ENCODE measurements around the gene PSME4.
"Not testable (repeated sequence)": the region's sequence is repeated elsewhere in the genome, so short reads cannot be mapped to it uniquely, and the experiment has no call there.

Gene PSME4

DNA sequence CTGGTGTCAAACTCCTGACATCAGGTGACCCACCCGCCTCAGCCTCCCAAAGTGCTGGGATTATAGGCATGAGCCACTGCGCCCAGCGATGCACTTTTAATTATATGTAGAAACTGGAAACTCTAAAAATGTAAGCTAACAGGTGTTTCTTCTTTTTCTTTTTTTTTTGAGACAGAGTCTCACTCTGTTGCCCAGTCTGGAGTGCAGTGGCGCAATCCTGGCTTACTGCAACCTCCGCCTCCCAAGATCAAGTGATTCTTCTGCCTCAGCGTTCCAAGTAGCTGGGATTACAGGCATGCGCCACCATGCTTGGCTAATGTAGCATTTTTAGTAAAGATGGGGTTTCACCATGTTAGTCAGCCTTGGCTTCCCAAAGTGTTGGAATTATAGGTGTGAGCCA lies 129.1 kb downstream of the PSME4 start:
- not testable (repeated sequence) for DNase-seq

DNA sequence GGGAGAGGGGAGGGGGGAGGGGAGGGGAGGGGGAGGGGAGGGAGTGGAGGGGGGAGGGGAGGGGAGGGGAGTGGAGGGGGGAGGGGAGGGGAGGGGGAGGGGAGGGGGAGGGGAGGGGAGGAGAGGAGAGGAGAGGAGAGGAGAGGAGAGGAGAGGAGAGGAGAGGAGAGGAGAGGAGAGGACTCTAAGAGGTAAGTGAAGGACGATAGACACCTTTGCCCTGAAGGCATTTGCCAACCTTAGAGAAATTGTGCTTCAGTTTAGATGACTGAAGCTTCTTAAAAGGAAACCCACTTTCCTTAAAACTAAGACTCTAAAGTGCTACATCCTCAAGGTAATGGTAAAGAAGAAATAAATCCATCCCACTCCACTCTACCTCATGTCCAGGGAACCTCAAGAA lies 130.2 kb downstream of the PSME4 start:
- no peak for DNase-seq

DNA sequence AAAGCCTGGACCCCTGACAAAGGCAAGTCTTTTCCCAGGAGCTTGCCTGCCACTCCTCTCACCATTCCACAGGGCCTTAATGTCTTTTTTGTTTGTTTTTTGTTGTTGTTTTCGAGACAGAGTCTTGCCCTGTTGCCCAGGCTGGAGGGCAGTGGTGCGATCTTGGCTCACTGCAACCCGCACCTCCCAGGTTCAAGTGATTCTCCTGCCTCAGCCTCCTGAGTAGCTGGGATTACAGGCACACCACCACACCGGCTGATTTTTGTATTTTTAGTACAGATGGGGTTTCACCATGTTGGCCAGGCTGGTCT lies 140.9 kb downstream of the PSME4 start:
- not testable (repeated sequence) for DNase-seq

DNA sequence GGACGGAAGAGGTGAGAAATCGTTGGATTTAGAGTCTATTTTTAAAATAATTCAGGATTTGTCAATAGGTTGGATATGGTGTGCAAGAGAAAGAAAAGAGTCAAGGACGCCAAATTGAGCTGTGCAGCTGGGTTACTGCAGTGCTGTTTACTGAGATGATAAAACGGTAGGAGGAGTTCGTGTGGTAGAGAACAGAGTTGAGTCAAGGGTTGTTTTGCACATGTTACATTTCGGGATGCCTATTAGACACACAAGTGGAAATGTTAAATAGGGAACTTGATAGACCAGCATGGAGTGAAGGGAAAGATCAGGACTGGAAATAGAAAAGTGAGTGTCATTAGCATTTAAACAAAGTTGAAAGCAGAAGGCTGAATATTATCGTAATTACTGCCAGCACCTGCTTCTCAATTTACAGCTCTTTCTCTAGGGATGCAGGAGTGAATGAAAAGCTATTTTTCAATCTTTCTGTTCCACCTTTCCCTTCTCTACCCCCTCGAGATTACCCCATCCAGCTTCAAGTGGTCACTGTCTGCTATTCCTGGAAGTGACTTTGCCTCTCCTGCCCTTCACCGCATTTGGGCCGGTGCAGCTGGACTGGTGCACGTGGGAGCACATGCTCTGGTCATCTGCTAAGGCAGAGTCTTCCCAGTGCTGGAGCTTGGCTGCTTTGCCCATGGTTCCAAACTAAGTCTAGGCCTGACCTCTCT lies 141.4 kb downstream of the PSME4 start:
- DNase-seq, result no peak

DNA sequence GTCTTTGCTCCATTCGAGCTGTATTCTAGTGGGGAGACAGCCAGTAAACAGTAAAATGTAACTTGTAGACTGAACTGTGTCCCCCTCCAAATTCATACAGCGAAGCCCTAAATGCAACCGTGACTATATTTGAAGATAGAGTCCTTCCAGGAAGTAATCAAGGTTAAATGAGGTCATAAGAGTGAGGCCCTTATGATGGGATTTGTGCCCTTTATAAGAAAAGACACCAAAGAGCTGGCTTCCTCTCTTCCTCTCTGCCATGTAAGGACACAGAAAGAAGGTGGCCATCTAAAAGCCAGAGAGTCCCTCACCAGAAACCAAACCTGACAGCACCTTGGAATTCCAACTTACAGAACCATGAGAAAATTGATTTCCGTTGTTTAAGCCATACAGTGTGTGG lies 142.5 kb downstream of the PSME4 start:
- no peak for DNase-seq

DNA sequence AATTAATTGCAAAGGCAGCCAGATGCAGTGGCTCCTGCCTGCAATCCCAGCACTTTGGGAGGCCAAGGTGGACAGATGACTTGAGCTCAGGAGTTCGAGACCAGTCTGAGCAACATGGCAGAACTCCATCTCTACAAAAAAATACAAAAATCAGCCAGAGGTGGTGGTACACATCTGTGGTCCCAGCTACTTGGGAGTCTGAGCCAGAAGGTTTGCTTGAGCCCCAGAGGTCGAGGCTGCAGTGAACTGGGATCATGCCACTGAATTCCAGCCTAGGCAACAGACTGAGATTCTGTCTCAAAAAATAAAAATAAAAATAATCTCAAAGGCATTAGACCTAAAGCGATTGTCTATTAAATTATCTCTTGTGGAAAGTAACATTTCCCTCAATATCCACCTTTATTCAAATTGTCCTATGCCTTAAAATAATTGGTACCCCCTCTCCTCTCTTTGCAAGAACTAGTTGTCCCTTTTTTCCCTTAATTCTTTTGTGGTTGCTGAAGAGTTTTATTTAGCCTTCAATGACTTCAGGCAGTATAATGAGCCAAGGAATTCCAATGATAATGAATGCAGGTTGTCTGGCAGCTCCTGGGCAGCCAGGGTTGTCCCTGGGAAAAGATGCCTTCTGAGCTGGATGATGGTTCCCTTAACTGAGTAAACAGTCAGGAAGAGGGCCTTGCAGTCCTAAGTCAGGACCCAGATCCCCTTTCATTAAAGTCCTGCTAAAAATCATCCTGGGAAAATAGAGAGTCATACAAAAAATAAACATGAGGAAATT lies 143.2 kb downstream of the PSME4 start:
- DNase-seq, result no peak

DNA sequence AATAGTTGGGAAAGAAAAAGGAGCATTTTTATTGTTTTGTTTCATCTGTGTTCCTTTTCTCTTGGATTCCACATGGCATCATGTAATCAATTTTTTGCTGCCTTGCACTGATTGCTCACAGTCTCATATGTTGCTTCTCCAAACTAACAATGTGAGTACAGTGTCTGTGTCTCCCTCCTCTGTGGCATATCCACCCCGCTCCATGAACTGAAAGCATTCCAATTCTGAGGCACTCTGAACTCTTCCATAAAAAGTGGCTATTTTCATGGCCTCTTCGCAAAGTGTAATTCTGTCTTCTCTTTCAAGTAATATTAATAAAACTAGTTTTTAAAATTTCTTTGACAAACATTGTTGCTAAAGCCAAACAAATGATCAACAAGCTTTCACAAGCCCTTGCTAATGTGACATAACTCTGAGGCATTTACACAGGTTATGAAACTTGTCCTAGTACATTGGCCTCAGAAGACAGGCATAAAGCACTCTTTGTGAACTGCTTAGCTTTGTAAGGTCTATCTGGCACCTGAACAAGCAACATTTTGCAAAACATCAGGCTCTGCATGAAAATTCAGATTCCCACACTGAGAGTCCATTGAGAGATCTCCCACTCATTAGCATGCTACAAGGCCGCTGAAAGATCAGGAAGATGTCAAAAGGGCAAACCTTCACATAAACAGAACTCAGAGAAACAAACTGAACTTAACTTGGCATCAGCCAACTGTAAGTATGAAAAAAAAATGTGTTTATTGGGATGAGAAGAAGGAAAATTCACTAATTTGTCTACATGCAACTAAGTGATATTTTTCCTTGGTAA lies 144.0 kb downstream of the PSME4 start:
- DNase-seq, result no peak

DNA sequence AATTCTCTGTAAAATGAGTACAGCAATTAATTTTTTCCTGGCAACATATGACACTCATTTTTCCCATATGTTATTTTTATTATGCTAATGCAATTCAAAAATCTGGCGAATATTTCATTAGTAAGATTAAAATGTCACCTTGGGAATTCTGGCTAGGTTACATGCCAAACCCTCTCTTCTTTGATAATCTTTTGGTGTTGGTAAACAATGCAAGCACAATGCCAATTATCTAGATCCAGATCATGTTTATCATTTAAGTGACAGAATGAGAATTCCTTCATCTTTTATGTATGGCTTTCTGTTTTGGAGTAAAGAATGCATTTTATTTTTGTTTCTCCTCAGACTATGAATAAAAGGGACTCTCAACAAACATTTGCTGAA lies 144.8 kb downstream of the PSME4 start:
- no peak for DNase-seq

DNA sequence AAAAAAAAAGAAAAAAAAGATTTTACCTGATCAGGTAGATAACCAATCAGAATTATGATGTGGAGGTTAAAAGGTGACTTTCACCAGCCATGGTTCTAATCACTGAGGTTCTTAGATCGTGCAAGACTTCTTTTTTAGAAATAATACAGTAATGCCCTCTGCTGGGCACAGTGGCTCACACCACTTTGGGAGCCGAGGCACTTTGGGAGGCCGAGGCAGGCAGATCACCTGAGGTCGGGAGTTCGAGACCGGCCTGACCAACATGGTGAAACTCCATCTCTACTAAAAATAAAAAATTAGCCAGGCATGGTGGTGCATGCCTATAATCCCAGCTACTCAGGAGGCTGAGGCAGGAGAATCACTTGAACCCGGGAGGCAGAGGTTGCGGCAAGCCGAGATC lies 147.2 kb downstream of the PSME4 start:
- not testable (repeated sequence) for DNase-seq

DNA sequence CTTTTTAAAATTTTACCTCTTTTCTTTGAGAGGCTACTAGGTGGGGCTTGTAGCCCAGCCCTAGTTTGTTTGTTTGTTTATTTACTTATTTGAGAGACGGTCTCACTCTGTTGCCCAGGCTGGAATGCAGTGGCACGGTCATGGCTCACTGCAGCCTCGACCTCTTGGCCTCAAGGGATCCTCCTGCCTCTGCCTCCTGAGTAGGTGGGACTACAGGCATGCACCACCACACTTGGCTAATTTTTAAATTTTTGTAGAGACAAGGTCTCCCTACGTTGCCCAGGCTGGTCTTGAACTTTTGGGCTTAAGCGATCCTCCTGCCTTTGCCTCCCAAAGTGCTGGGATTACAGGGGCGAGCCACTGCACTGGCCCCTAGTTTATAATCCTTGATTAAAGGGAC lies 149.0 kb downstream of the PSME4 start:
- no peak for DNase-seq

DNA sequence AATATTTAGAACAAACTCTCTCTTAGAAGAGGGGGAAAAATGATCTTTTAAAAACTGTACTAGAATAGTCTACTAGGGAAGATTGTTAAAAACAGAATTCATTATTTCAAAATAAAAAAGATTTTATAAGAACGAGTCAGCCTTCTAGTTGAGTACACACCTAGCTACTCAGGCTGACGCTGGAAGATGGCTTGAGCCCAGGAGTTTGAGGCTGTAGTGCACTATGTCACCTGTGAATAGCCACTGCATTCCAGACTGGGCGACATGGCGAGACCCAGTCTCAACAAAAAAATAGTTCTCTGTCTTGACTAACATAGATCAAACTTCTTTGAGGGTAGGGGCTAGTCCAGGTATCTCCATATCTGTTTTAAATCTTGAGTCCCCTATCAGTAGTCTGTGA lies 150.1 kb downstream of the PSME4 start:
- no peak for DNase-seq

DNA sequence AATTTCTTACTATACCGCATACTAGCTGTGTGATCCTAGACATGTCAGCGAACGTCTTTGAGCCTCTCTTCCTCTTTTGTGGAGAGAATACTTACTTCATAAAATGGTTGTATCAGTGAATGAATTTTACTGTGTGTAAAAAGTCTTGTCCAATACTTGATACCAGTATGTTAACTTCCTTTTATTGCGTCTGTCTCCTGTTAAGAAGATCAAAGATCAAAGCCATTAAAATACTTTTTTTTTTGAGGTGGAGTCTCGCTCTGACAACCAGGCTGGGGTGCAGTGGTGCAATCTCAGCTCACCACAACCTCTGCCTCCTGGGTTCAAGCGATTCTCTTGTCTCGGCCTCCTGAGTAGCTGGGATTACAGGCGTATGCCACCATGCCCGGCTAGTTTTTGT lies 150.7 kb downstream of the PSME4 start:
- no peak for DNase-seq

DNA sequence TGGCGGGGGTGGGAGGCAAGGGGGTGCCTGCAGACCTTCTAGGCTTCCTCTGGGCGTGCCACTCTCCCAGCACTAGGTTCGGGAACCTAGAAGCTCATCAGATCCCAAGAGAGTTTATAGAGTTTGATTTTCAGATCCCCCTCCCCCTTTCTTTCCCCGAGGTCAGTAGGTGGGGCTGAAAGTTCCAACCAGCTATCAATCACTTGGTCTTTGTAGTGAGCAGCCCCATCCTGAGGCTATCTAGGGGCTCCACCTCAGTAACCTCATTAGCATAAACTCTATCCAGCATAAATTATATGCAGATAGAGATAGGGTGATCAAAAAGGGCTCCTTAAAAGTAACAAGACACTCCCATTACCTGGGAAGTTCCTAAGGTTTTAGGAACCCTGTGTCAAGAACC lies 151.2 kb downstream of the PSME4 start:
- DNase-seq, result no peak

DNA sequence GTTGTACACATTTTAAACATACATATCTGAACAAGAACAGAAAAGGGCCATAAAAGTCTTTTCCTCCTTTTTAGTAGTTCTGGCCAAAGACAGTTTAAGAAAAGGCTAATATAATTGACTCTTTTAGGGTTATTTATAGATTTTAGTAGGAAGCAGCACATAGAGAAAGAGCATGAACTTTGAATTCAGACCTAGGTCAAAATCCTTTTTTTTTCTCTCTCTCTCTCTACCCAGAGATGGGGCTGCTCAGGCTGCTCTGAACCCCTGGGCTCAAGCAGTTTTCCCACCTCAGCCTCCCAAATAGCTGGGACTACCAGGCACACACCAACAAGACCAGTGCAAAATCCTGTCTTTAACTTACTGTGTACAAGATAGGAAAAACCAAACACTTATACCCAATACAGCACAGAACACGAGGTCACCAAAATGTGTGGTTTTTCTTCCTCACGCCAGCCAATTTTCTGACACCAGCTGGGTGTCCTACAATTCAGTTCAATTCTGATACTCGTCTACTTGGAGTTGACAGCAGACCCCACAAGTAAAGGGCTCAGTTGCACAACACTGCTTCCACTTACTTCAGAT lies 151.8 kb downstream of the PSME4 start:
- DNase-seq, result no peak

Data from NCI-H1048 (cell line).